ENCODE results near the gene PPP3R1.

PPP3R1 gene

DNA sequence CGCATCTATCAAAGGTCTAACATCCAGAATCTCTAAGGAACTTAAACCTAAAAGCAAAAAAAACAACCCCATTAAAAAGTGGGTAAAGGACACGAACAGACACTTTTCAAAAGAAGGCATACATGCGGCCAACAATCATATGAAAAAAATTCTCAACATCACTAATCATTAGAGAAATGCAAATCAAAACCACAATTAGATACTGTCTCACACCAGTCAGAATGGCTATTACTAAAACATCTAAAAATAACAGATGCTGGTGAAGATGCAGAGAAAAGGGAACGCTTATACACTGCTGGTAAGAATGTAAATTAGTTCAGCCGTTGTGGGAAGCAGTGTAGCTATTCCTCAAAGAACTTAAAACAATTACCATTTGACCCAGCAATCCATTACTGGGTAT, 38.0 kb downstream of the PPP3R1 start:
- TF ChIP-seq, protein P1, sequence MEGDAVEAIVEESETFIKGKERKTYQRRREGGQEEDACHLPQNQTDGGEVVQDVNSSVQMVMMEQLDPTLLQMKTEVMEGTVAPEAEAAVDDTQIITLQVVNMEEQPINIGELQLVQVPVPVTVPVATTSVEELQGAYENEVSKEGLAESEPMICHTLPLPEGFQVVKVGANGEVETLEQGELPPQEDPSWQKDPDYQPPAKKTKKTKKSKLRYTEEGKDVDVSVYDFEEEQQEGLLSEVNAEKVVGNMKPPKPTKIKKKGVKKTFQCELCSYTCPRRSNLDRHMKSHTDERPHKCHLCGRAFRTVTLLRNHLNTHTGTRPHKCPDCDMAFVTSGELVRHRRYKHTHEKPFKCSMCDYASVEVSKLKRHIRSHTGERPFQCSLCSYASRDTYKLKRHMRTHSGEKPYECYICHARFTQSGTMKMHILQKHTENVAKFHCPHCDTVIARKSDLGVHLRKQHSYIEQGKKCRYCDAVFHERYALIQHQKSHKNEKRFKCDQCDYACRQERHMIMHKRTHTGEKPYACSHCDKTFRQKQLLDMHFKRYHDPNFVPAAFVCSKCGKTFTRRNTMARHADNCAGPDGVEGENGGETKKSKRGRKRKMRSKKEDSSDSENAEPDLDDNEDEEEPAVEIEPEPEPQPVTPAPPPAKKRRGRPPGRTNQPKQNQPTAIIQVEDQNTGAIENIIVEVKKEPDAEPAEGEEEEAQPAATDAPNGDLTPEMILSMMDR (conservative IDR thresholded peaks at IDR 0.05; ENCODE audit: low read depth, low read length): no peak
- H3K36me3 ChIP-seq (ENCODE audit: insufficient read depth): no peaks in the 10 kb centered on the region
- no peak overlapping the region for H3K27ac ChIP-seq
- H3K27me3 ChIP-seq (ENCODE audit: insufficient read depth, low read depth): no peaks in the 10 kb centered on the region
- no peak overlapping the region for H3K4me2 ChIP-seq
- H4K20me1 ChIP-seq (ENCODE audit: insufficient read depth): peaks cover 55% of the 10 kb centered on the region
- H2AFZ ChIP-seq (ENCODE audit: low read depth): no peak overlapping the region
- H3K4me1 ChIP-seq (ENCODE audit: low read depth, poor library complexity, severe bottlenecking): peaks cover 73% of the 10 kb centered on the region
- H3K79me2 ChIP-seq (ENCODE audit: insufficient read depth, low read depth): peaks cover 99% of the 10 kb centered on the region
- H3K9ac ChIP-seq: no peak overlapping the region
- no peak overlapping the region for H3K4me3 ChIP-seq (IDR thresholded peaks at IDR 0.05; ENCODE audit: insufficient read depth, low read depth, low read length)

DNA sequence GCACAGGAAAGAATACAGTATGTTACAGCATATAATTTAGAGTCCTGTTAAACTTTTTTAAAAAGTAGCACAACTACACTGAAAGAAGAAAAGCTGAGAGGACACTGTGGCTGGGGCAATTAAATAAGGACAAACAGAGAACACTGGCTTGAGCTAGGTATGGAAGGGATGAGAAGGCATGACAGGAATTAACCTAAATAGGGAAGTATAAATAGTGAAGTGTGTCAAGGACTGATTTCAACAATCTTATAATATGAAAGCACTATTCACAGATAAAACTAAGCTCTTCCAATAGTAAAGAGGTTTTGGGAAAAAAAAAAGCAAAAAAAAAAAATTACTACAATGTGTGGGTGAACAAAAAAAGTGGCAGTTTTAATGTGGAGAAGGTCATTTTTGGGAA, 45.5 kb downstream of the PPP3R1 start:
- H3K27me3 ChIP-seq (ENCODE audit: insufficient read depth, low read depth): no peaks in the 10 kb centered on the region
- no peak overlapping the region for H2AFZ ChIP-seq (ENCODE audit: low read depth)
- peaks cover 76% of the 10 kb centered on the region for H3K4me1 ChIP-seq (ENCODE audit: low read depth, poor library complexity, severe bottlenecking)
- H4K20me1 ChIP-seq (ENCODE audit: insufficient read depth): peaks cover 8% of the 10 kb centered on the region; the same call in 1 of the 2 replicates
- TF ChIP-seq, protein P1 (conservative IDR thresholded peaks at IDR 0.05; ENCODE audit: low read depth, low read length): no peak
- peak overlapping the region; percentile 15; the same call in 1 of the 2 replicates for H3K4me2 ChIP-seq
- H3K36me3 ChIP-seq (ENCODE audit: insufficient read depth): no peaks in the 10 kb centered on the region
- no peak overlapping the region for H3K9ac ChIP-seq
- peak overlapping the region; percentile 78; the same call in 1 of the 2 replicates for H3K27ac ChIP-seq
- H3K4me3 ChIP-seq (IDR thresholded peaks at IDR 0.05; ENCODE audit: insufficient read depth, low read depth, low read length): no peak overlapping the region
- H3K79me2 ChIP-seq (ENCODE audit: insufficient read depth, low read depth): peaks cover 84% of the 10 kb centered on the region

- H3K36me3 ChIP-seq (ENCODE audit: insufficient read depth): no peaks in the 10 kb centered on the region
- peaks cover 4% of the 10 kb centered on the region; the same call in 1 of the 2 replicates for H4K20me1 ChIP-seq (ENCODE audit: insufficient read depth)
- H2AFZ ChIP-seq (ENCODE audit: low read depth): no peak overlapping the region
- peak overlapping the region; percentile 41; the same call in 1 of the 2 replicates for H3K9ac ChIP-seq
- H3K4me2 ChIP-seq: peak overlapping the region; percentile 90
- peaks cover 90% of the 10 kb centered on the region for H3K79me2 ChIP-seq (ENCODE audit: insufficient read depth, low read depth)
- peaks cover 89% of the 10 kb centered on the region for H3K4me1 ChIP-seq (ENCODE audit: low read depth, poor library complexity, severe bottlenecking)
- TF ChIP-seq, protein P1 (conservative IDR thresholded peaks at IDR 0.05; ENCODE audit: low read depth, low read length): no peak
- H3K27me3 ChIP-seq (ENCODE audit: insufficient read depth, low read depth): no peaks in the 10 kb centered on the region
- peak overlapping the region; percentile 69 for H3K4me3 ChIP-seq (IDR thresholded peaks at IDR 0.05; ENCODE audit: insufficient read depth, low read depth, low read length)
- peak overlapping the region; percentile 78 for H3K27ac ChIP-seq
Observed at GRCh38 chr2:68203587-68203986, 48.7 kb downstream of the PPP3R1 start.

GRCh38 chr2:68200157-68200787, 52.1 kb downstream of the PPP3R1 start:
- H3K4me2 ChIP-seq: peak overlapping the region; percentile 5; the same call in 1 of the 2 replicates
- peaks cover 21% of the 10 kb centered on the region for H4K20me1 ChIP-seq (ENCODE audit: insufficient read depth)

More at GRCh38 chr2:68200157-68200787, 52.1 kb downstream of the PPP3R1 start:
- H3K9ac ChIP-seq: no peak overlapping the region
- H3K36me3 ChIP-seq (ENCODE audit: insufficient read depth): no peaks in the 10 kb centered on the region
- no peak overlapping the region for H3K4me3 ChIP-seq (IDR thresholded peaks at IDR 0.05; ENCODE audit: insufficient read depth, low read depth, low read length)
- no peak overlapping the region for H3K27ac ChIP-seq
- TF ChIP-seq, protein P1 (conservative IDR thresholded peaks at IDR 0.05; ENCODE audit: low read depth, low read length): no peak
- H2AFZ ChIP-seq (ENCODE audit: low read depth): no peak overlapping the region
- peaks cover 85% of the 10 kb centered on the region for H3K79me2 ChIP-seq (ENCODE audit: insufficient read depth, low read depth)
- H3K4me1 ChIP-seq (ENCODE audit: low read depth, poor library complexity, severe bottlenecking): peaks cover 74% of the 10 kb centered on the region
- H3K27me3 ChIP-seq (ENCODE audit: insufficient read depth, low read depth): no peaks in the 10 kb centered on the region
